Adrenal gland (tissue), 12 donors: ENCODE results near the gene STARD5. TPM values are rescaled to one million over a fixed set of nuclear protein-coding genes. Genes with fewer than 3 reads are reported as not detected.

Experiments used
- DNase-seq, 7 donors: peaks; one replicate each; pipeline ENCODE4 v3.0.0-alpha.2; 2019 to 2020
- H3K27ac ChIP-seq, 5 donors: fragments of 200-600 bp; sonication (generic) in 4 of 5; 1 replicate in 3 of 5; 2 replicates in 2 of 5; pipeline versions ENCODE4 v1.5.1 to v1.8.0; 2016 to 2020; ENCODE audit warnings: mild to moderate bottlenecking in 1 of 5
- H3K27me3 ChIP-seq: fragments of 200-600 bp; 2 replicates; pipeline ENCODE4 v1.8.0; 2021
- H3K36me3 ChIP-seq, 2 donors: fragments of 200-600 bp; replicated peaks in 1 of 2; 1 replicate in 1 of 2; 2 replicates in 1 of 2; pipeline versions ENCODE4 v1.5.1 to v1.8.0; 2018 to 2022
- H3K4me1 ChIP-seq, 2 donors: fragments of 200-600 bp; replicated peaks in 1 of 2; 1 replicate in 1 of 2; 2 replicates in 1 of 2; pipeline versions ENCODE4 v1.5.1 to v1.8.0; 2018 to 2021
- H3K4me3 ChIP-seq, 4 donors: fragments of 200-600 bp; sonication (generic) in 3 of 4; one replicate each; pipeline ENCODE4 v1.5.1; 2016 to 2018
- H3K9me3 ChIP-seq, 3 donors: fragments of 200-600 bp; sonication (generic) in 1 of 3; replicated peaks in 1 of 3; 1 replicate in 2 of 3; 2 replicates in 1 of 3; pipeline versions ENCODE4 v1.5.1 to v1.8.0; 2016 to 2021
- POLR2A ChIP-seq, 2 donors: fragments of 450-650 bp; IDR thresholded peaks; one replicate each; pipeline ENCODE4 v1.6.1; 2017; ENCODE audit warnings: antibody characterized with exemption in 2 of 2, mild to moderate bottlenecking in 2 of 2, moderate library complexity in 1 of 2
- WGBS, 4 donors: extraction: QIAGEN DNeasy Blood & Tissue Kit in 2 of 4; methylation state at CpG; one replicate each; pipeline versions ENCODE4 v1.1.5 to v1.1.7; 2013 to 2017; 5-methylcytosine and 5-hydroxymethylcytosine counted together
- intact Hi-C, 2 donors: fragments of 100-400 bp; cut with DNase I; formaldehyde crosslinking; loops; one replicate each; pipeline versions ENCODE4 v1.14.1 to v1.15.0; 2022 to 2023
- polyA plus RNA-seq, 3 donors: library from polyadenylated mRNA; stranded (reverse); fragments of 200-250 nt in 2 of 3; fragments of 350-450 nt in 1 of 3; fragmentation: Illumina TruSeq in 1 of 3; extraction: RNeasy Lipid Tissue Mini Kit (QIAGEN cat#74804) in 1 of 3; gene quantifications; one replicate each; pipeline ENCODE4 v1.2.3, GENCODE V29; 2013 to 2014
- total RNA-seq, 9 donors: library from RNA; depleted of rRNA in 4 of 9; stranded (reverse); fragments of >200 nt in 4 of 9; fragments of 120-200 nt in 1 of 9; fragmentation: NEBNext Ultra II Directional in 1 of 9; extraction: Animal tissue kit (Norgen Biotek cat#: 25700) in 1 of 9; gene quantifications; one replicate each; pipeline versions ENCODE4 v1.1.0 to v1.2.4, GENCODE V29; 2013 to 2023
- TF ChIP-seq, protein P1 (sequence below), 6 experiments: fragments of 450-650 bp in 4 of 6; fragments of 200-600 bp in 2 of 6; sonication (generic) in 1 of 6; IDR thresholded peaks; 1 replicate in 5 of 6; 2 replicates in 1 of 6; pipeline versions ENCODE4 v1.5.1 to v1.8.0; 2016 to 2021; ENCODE audit warnings: antibody characterized with exemption in 6 of 6, mild to moderate bottlenecking in 2 of 6, moderate library complexity in 1 of 6
- donor health status: healthy with polysubstance abuse.
- donor health status: Bipolar disorder and iron deficiency.
- donor health status: DM: yes; HTN: yes; CAD: no.
- donor health status: DM: no; HTN: no; CAD: no.
- donor health status: DM: no; HTN: no; CAD: no.
- donor health status: DM: yes; HTN: yes; CAD: no.

STARD5 gene
- total and polyA plus RNA-seq, 12 donors: 0.97 to 6.1 (median 3.5) TPM

- Histone ChIP-seq H3K9me3 (peaks cover 0 to 4% (median 0%) of the 10 kb centered on the region in 3 donors), H3K27me3 (no peaks in the 10 kb centered on the region), H3K4me3 (no peak overlapping the region), H3K36me3 (no peaks in the 10 kb centered on the region), H3K4me1 (peaks cover 0 to 5% of the 10 kb centered on the region in 2 donors), H3K27ac (no peak overlapping the region)
- 79 to 85% (median 82%) methylated on average over 6 of the region's 6 CpGs for WGBS, 4 donors
- intact Hi-C loops: loop anchor here in 1 of 2 donors (5.0 kb wide), 1 partner anchor 54 kb away; no protein-coding TSS in a partner anchor
- DNase-seq: no peak
- no peak for TF ChIP-seq POLR2A (IDR thresholded peaks at IDR 0.05)
- TF ChIP-seq, protein P1, sequence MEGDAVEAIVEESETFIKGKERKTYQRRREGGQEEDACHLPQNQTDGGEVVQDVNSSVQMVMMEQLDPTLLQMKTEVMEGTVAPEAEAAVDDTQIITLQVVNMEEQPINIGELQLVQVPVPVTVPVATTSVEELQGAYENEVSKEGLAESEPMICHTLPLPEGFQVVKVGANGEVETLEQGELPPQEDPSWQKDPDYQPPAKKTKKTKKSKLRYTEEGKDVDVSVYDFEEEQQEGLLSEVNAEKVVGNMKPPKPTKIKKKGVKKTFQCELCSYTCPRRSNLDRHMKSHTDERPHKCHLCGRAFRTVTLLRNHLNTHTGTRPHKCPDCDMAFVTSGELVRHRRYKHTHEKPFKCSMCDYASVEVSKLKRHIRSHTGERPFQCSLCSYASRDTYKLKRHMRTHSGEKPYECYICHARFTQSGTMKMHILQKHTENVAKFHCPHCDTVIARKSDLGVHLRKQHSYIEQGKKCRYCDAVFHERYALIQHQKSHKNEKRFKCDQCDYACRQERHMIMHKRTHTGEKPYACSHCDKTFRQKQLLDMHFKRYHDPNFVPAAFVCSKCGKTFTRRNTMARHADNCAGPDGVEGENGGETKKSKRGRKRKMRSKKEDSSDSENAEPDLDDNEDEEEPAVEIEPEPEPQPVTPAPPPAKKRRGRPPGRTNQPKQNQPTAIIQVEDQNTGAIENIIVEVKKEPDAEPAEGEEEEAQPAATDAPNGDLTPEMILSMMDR (IDR thresholded peaks at IDR 0.05): no peak
Observed at GRCh38 chr15:81278306-81279029, 45.5 kb downstream of the STARD5 start.

- no peak for TF ChIP-seq POLR2A (IDR thresholded peaks at IDR 0.05)
- TF ChIP-seq, protein P1 (IDR thresholded peaks at IDR 0.05): no peak
- H3K9me3 ChIP-seq: peaks cover 0 to 4% (median 0%) of the 10 kb centered on the region in 3 donors
- WGBS, 4 donors: 85 to 94% (median 88%) methylated on average over 2 of the region's 2 CpGs
- no peak overlapping the region for H3K27ac ChIP-seq
- H3K4me3 ChIP-seq: no peak overlapping the region
- H3K36me3 ChIP-seq: no peaks in the 10 kb centered on the region
- intact Hi-C loops: loop anchor here in 1 of 2 donors (5.0 kb wide), 1 partner anchor 54 kb away; no protein-coding TSS in a partner anchor
- no peak for DNase-seq
- no peaks in the 10 kb centered on the region for H3K27me3 ChIP-seq
- peaks cover 0 to 5% of the 10 kb centered on the region in 2 donors for H3K4me1 ChIP-seq
Observed at GRCh38 chr15:81277851-81278250, 46.1 kb downstream of the STARD5 start.

DNA sequence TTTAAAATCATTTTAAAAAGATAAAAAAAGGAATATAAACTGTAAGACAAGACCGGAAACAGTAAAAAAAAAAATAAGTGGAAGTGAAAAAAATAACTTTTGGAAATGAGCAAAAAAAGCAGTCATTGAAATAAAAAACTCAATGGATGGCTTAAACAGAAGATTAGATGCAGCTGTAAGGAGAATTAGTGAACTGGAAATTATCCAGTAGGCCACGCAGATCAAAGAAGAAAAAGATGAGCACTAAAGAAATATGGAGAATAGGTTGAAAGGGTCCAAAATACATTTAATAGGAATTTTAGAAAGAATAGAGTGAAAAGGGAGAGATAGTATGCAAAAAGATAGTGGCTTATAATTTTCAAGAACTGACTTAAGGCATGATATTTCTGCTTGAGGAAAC lies 47.0 kb downstream of the STARD5 start:
- no peak for DNase-seq
- H3K9me3 ChIP-seq: peaks cover 0 to 4% (median 0%) of the 10 kb centered on the region in 3 donors
- H3K4me3 ChIP-seq: no peak overlapping the region
- H3K4me1 ChIP-seq: peaks cover 0 to 5% of the 10 kb centered on the region in 2 donors
- no peak overlapping the region for H3K27ac ChIP-seq
- 95 to 99% (median 97%) methylated on average over 2 of the region's 2 CpGs for WGBS, 4 donors
- TF ChIP-seq, protein P1 (IDR thresholded peaks at IDR 0.05): no peak
- TF ChIP-seq POLR2A (IDR thresholded peaks at IDR 0.05): no peak
- intact Hi-C loops: loop anchor here in 1 of 2 donors (5.0 kb wide), 1 partner anchor 55 kb away; no protein-coding TSS in a partner anchor
- no peaks in the 10 kb centered on the region for H3K27me3 ChIP-seq
- no peaks in the 10 kb centered on the region for H3K36me3 ChIP-seq

GRCh38 chr15:81275711-81276392 lies 48.1 kb downstream of the STARD5 start:
- H3K4me3 ChIP-seq: no peak overlapping the region
- peaks cover 0 to 5% of the 10 kb centered on the region in 2 donors for H3K4me1 ChIP-seq
- no peak overlapping the region for H3K27ac ChIP-seq
- intact Hi-C loops: loop anchor here (2.0 to 5.0 kb wide), 2 partner anchors 56 to 125 kb away; no protein-coding TSS in a partner anchor
- no peak for TF ChIP-seq POLR2A (IDR thresholded peaks at IDR 0.05)
- TF ChIP-seq, protein P1 (IDR thresholded peaks at IDR 0.05): no peak
- H3K27me3 ChIP-seq: no peaks in the 10 kb centered on the region
- H3K9me3 ChIP-seq: peaks cover 0 to 4% (median 0%) of the 10 kb centered on the region in 3 donors
- WGBS, 4 donors: 72 to 75% (median 73%) methylated on average over 3 of the region's 3 CpGs
- no peak for DNase-seq
- no peaks in the 10 kb centered on the region for H3K36me3 ChIP-seq
